PFSK-1 (cell line): Measurements from ENCODE around the gene LRCOL1.

Experiments
- POLR2AphosphoS5 ChIP-seq: IDR thresholded peaks from 2 replicates; pipeline ENCODE4 v1.6.1; 2012; ENCODE audit warnings: low read depth, mild to moderate bottlenecking, control low read depth, low read length, moderate library complexity
- REST ChIP-seq, 2 experiments: IDR thresholded peaks; 2 replicates each; pipeline versions ENCODE4 v1.6.1 to v1.8.0; 2011 to 2012; ENCODE audit warnings: low read depth in 2 of 2, low read length in 2 of 2, control low read depth in 1 of 2, inconsistent platforms in 1 of 2, mild to moderate bottlenecking in 1 of 2, moderate library complexity in 1 of 2; ENCODE audit not compliant: insufficient read depth in 1 of 2
- SIN3A ChIP-seq: IDR thresholded peaks from 2 replicates; pipeline ENCODE4 v1.6.1; 2012; ENCODE audit warnings: mild to moderate bottlenecking, low read length, moderate library complexity, borderline replicate concordance; ENCODE audit not compliant: insufficient read depth

- TF ChIP-seq SIN3A = no peak
- no peak for TF ChIP-seq POLR2AphosphoS5
- TF ChIP-seq REST (IDR thresholded peaks at IDR 0.05; ENCODE audit: insufficient read depth in 1 of 2, low read depth in 2 of 2, low read length in 2 of 2) = no peak
Measured at GRCh38 chr12:132593071-132593470, 17.3 kb downstream of the LRCOL1 start.
